MCF 10A (cell line): ENCODE measurements around the gene OLA1. TPM values are rescaled to one million over a fixed set of nuclear protein-coding genes. Genes with fewer than 3 reads are reported as not detected.

Experiments
- BruUV-seq: library from RNA; stranded (reverse); fragments of 400-500 nt; replicated peaks from 2 replicates; lab custom pipeline; 2021; lab: Mats Ljungman, UMichigan
- CTCF ChIA-PET: fragments of 300-600 bp; sonication (Branson Sonifier 250); formaldehyde crosslinking; extraction: SDS; loops from one replicate; lab custom pipeline; 2021; ENCODE audit warnings: antibody characterized with exemption, inconsistent platforms; lab: Yijun Ruan, JAX
- POLR2A ChIA-PET: fragments of 300-600, 350-650 bp; sonication (Branson Sonifier 250); formaldehyde crosslinking; extraction: SDS; loops from one replicate; lab custom pipeline; 2020; ENCODE audit warnings: antibody characterized with exemption, inconsistent platforms; lab: Yijun Ruan, JAX
- DNase-seq: peaks from one replicate; pipeline ENCODE4 v3.0.0-alpha.2; 2018; ENCODE audit not compliant: unreplicated experiment
- H3K27ac Mint-ChIP-seq: one replicate; pipeline ENCODE4 v1.8.0; 2022; ENCODE audit warnings: mild to moderate bottlenecking, low read depth, mixed read lengths; ENCODE audit not compliant: unreplicated experiment
- H3K27me3 Mint-ChIP-seq: one replicate; pipeline ENCODE4 v1.8.0; 2022; ENCODE audit warnings: mixed read lengths; ENCODE audit not compliant: insufficient read depth, unreplicated experiment
- H3K36me3 Mint-ChIP-seq: one replicate; pipeline ENCODE4 v1.8.0; 2022; ENCODE audit warnings: mild to moderate bottlenecking, moderate library complexity, mixed read lengths; ENCODE audit not compliant: insufficient read depth, unreplicated experiment
- H3K4me1 Mint-ChIP-seq: one replicate; pipeline ENCODE4 v1.8.0; 2022; ENCODE audit warnings: mixed read lengths; ENCODE audit not compliant: insufficient read depth, unreplicated experiment
- H3K4me3 Mint-ChIP-seq: one replicate; pipeline ENCODE4 v1.8.0; 2022; ENCODE audit warnings: mild to moderate bottlenecking, moderate library complexity, mixed read lengths; ENCODE audit not compliant: unreplicated experiment
- H3K9me3 Mint-ChIP-seq: one replicate; pipeline ENCODE4 v1.8.0; 2022; ENCODE audit warnings: mixed read lengths; ENCODE audit not compliant: unreplicated experiment
- CTCF ChIP-seq: fragments of 200-600 bp; IDR thresholded peaks from one replicate; pipeline ENCODE4 v1.8.0; 2022; ENCODE audit warnings: antibody characterized with exemption, mild to moderate bottlenecking; ENCODE audit not compliant: unreplicated experiment
- intact Hi-C: fragments of 100-400 bp; cut with micrococcal nuclease; formaldehyde crosslinking; loops from 2 replicates; pipeline ENCODE4 v1.14.1; 2022
- total RNA-seq: library from RNA; stranded (reverse); gene quantifications from 2 replicates; pipeline ENCODE4 v1.2.3, GENCODE V29; 2022

The OLA1 gene
- total RNA-seq, 1 experiment from 2014 or later = 224 TPM

- Mint-ChIP-seq H3K36me3 (peaks cover 10% of the 10 kb centered on the region), H3K4me3 (no peak overlapping the region), H3K4me1 (no peaks in the 10 kb centered on the region), H3K27ac (no peak overlapping the region), H3K9me3 (no peaks in the 10 kb centered on the region), H3K27me3 (no peaks in the 10 kb centered on the region)
- TF ChIP-seq CTCF = no peak
- no TSS peak for BruUV-seq
- intact Hi-C loops = no loop called here
- DNase-seq = no peak
- ChIA-PET CTCF (interaction anchor here (0.5 kb wide), 1 partner anchor 237 kb away, joined by 5 read pairs; no protein-coding TSS in a partner anchor), POLR2A (interaction anchor here (0.7 kb wide), 1 partner anchor 112 kb away, joined by 3 read pairs; no protein-coding TSS in a partner anchor)
Observed at GRCh38 chr2:174080672-174081121, 167.6 kb downstream of the OLA1 start.

- peak; percentile 24 for TF ChIP-seq CTCF
- peaks cover 27% of the 10 kb centered on the region for H3K36me3 Mint-ChIP-seq
- POLR2A ChIA-PET = interaction anchor here (0.6 to 1.8 kb wide), 10 partner anchors 8 to 488 kb away, joined by 3 to 6 read pairs (median 4); partner anchors contain the start of gene SP3
- no peaks in the 10 kb centered on the region for H3K4me1 Mint-ChIP-seq
- H3K27ac Mint-ChIP-seq = no peak overlapping the region
- H3K27me3 Mint-ChIP-seq = no peaks in the 10 kb centered on the region
- CTCF ChIA-PET = interaction anchor here (0.6 to 1.7 kb wide), 6 partner anchors 16 to 1493 kb away, joined by 3 to 8 read pairs (median 3); no protein-coding TSS in a partner anchor
- peak; percentile 9 for DNase-seq
- no peak overlapping the region for H3K4me3 Mint-ChIP-seq
- H3K9me3 Mint-ChIP-seq = no peaks in the 10 kb centered on the region
- BruUV-seq = no TSS peak
- intact Hi-C loops = loop anchor here (1.0 to 10.0 kb wide), 3 partner anchors 267 to 503 kb away; no protein-coding TSS in a partner anchor
Observed at GRCh38 chr2:174078275-174078674, 170.1 kb downstream of the OLA1 start.

DNA sequence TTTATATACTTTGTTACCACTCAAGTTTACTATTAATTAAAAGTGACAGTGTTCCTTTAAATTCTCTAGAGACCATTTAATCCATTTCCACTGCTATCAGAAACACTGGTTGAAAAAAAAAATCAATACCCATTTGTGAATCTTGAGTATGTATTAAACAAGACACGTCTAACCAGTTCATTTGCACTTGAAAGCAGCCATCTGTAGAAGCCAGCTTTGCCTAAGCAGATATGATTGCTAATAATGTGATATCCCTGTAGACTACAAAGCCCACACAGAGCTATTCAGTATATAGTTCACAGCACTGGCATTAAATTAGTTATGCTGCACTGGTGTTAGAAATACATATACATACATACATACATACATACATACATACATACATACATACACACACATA, 171.4 kb downstream of the OLA1 start:
- TF ChIP-seq CTCF = no peak
- Mint-ChIP-seq H3K4me1 (no peaks in the 10 kb centered on the region), H3K27ac (no peak overlapping the region), H3K4me3 (no peak overlapping the region), H3K36me3 (peaks cover 27% of the 10 kb centered on the region), H3K9me3 (no peaks in the 10 kb centered on the region), H3K27me3 (no peaks in the 10 kb centered on the region)
- no peak for DNase-seq
- no TSS peak for BruUV-seq
- intact Hi-C loops = loop anchor here (10.0 kb wide), 2 partner anchors 268 to 502 kb away; no protein-coding TSS in a partner anchor
- POLR2A ChIA-PET = interaction anchor here (0.6 to 1.9 kb wide), 5 partner anchors 13 to 157 kb away, joined by 3 to 7 read pairs (median 5); no protein-coding TSS in a partner anchor
- CTCF ChIA-PET = interaction anchor here (0.5 to 2.3 kb wide), 9 partner anchors 12 to 925 kb away, joined by 3 to 9 read pairs (median 4); no protein-coding TSS in a partner anchor

DNA sequence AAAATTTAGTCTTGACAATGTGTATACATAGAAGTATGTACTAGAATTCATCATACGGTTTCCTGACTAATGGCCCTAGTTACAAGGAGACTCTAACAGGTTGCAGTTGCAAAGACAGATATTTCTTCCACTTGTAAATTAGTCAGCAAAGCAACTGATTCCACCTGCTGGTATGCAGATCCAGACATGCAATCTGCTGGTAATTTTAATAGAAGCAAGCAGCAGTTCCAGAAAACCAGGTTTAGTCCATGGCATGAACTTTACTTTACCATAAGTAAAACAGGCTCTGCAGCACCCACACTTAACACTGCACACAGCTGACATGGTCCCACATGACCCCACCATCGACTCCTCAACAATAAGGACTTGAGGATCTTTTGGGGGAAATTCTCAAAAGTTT, 172.3 kb downstream of the OLA1 start:
- no peaks in the 10 kb centered on the region for H3K27me3 Mint-ChIP-seq
- CTCF ChIA-PET = interaction anchor here (1.3 to 2.3 kb wide), 4 partner anchors 24 to 672 kb away, joined by 3 to 9 read pairs (median 4); no protein-coding TSS in a partner anchor

More for the DNA sequence above, 172.3 kb downstream of the OLA1 start:
- H3K4me1 Mint-ChIP-seq = no peaks in the 10 kb centered on the region
- H3K27ac Mint-ChIP-seq = no peak overlapping the region
- intact Hi-C loops = loop anchor here (10.0 kb wide), 2 partner anchors 269 to 501 kb away; no protein-coding TSS in a partner anchor
- H3K36me3 Mint-ChIP-seq = peaks cover 28% of the 10 kb centered on the region
- no peaks in the 10 kb centered on the region for H3K9me3 Mint-ChIP-seq
- no peak overlapping the region for H3K4me3 Mint-ChIP-seq
- no peak for DNase-seq
- BruUV-seq = no TSS peak
- TF ChIP-seq CTCF = no peak
- POLR2A ChIA-PET = interaction anchor here (0.9 to 1.9 kb wide), 6 partner anchors 12 to 173 kb away, joined by 3 to 7 read pairs (median 4); partner anchors contain the start of gene OLA1
